ENCODE data around the gene RAB25. TPM values are rescaled to one million over a fixed set of nuclear protein-coding genes. Genes with fewer than 3 reads are reported as not detected.
A peak's percentile ranks its signal among the peaks of the same experiment; 100 is the strongest.

The RAB25 gene
- total RNA-seq, 1 donor from 2014 or later, result 58.0 TPM

- Histone ChIP-seq H3K9me3 (no peaks in the 10 kb centered on the region), H3K27ac (peak overlapping the region; percentile 7), H3K36me3 (no peaks in the 10 kb centered on the region), H3K4me3 (no peak overlapping the region), H3K27me3 (ENCODE audit: low read depth) (no peaks in the 10 kb centered on the region), H3K4me1 (peaks cover 15% of the 10 kb centered on the region)
- peak; percentile 1 to 8 for ATAC-seq
- intact Hi-C loops (cut with DNase I), result no loop called here
- no peak for DNase-seq
- no peak for TF ChIP-seq CTCF (IDR thresholded peaks at IDR 0.05)
Measured at GRCh38 chr1:156089704-156090103, 28.7 kb downstream of the RAB25 start.

GRCh38 chr1:156090138-156090839 is 29.3 kb downstream of the RAB25 start:
- TF ChIP-seq CTCF (IDR thresholded peaks at IDR 0.05), result no peak
- H3K4me3 ChIP-seq, result no peak overlapping the region
- intact Hi-C loops (cut with DNase I), result no loop called here
- DNase-seq, result no peak
- peak; percentile 39 to 51 for ATAC-seq
- H3K27ac ChIP-seq, result peak overlapping the region; percentile 7
- H3K36me3 ChIP-seq, result no peaks in the 10 kb centered on the region
- no peaks in the 10 kb centered on the region for H3K9me3 ChIP-seq
- H3K4me1 ChIP-seq, result peaks cover 15% of the 10 kb centered on the region
- H3K27me3 ChIP-seq (ENCODE audit: low read depth), result no peaks in the 10 kb centered on the region

GRCh38 chr1:156090840-156091188 is 29.9 kb downstream of the RAB25 start:
- ATAC-seq (peak; percentile 88), DNase-seq (peak; percentile 89)
- peak overlapping the region; percentile 7 for H3K27ac ChIP-seq
- no peaks in the 10 kb centered on the region for H3K27me3 ChIP-seq (ENCODE audit: low read depth)
- peak; percentile 82 for TF ChIP-seq CTCF (IDR thresholded peaks at IDR 0.05)
- H3K9me3 ChIP-seq, result no peaks in the 10 kb centered on the region
- no peak overlapping the region for H3K4me3 ChIP-seq
- intact Hi-C loops (cut with DNase I), result no loop called here
- peaks cover 16% of the 10 kb centered on the region for H3K4me1 ChIP-seq
- no peaks in the 10 kb centered on the region for H3K36me3 ChIP-seq

- Histone ChIP-seq H3K4me1 (peaks cover 24% of the 10 kb centered on the region), H3K27ac (no peak overlapping the region), H3K9me3 (no peaks in the 10 kb centered on the region), H3K36me3 (no peaks in the 10 kb centered on the region), H3K4me3 (no peak overlapping the region), H3K27me3 (ENCODE audit: low read depth) (no peaks in the 10 kb centered on the region)
- no peak for DNase-seq
- ATAC-seq, result no peak
- no peak for TF ChIP-seq CTCF (IDR thresholded peaks at IDR 0.05)
- intact Hi-C loops (cut with DNase I), result no loop called here
Measured at GRCh38 chr1:156091610-156092009, 30.6 kb downstream of the RAB25 start.

- H3K9me3 ChIP-seq, result no peaks in the 10 kb centered on the region
- ATAC-seq, result no peak
- peak overlapping the region; percentile 76 for H3K27ac ChIP-seq
- no peak for DNase-seq
- no peak for TF ChIP-seq CTCF (IDR thresholded peaks at IDR 0.05)
- H3K4me1 ChIP-seq, result peaks cover 24% of the 10 kb centered on the region
- no peaks in the 10 kb centered on the region for H3K27me3 ChIP-seq (ENCODE audit: low read depth)
- no peak overlapping the region for H3K4me3 ChIP-seq
- intact Hi-C loops (cut with DNase I), result loop anchor here (5.0 kb wide), 1 partner anchor 36 kb away; no protein-coding TSS in a partner anchor
- no peaks in the 10 kb centered on the region for H3K36me3 ChIP-seq
Measured at GRCh38 chr1:156095906-156096508, 35.0 kb downstream of the RAB25 start.

Data from lower lobe of right lung (tissue), 2 donors.